MCF 10A (cell line): Measurements from ENCODE around the gene EXOC4. TPM values are rescaled to one million over a fixed set of nuclear protein-coding genes. Genes with fewer than 3 reads are reported as not detected.

ENCODE experiments used
- BruUV-seq: library from RNA; stranded (reverse); fragments of 400-500 nt; replicated peaks from 2 replicates; lab custom pipeline; 2021; lab: Mats Ljungman, UMichigan
- CTCF ChIA-PET: fragments of 300-600 bp; sonication (Branson Sonifier 250); formaldehyde crosslinking; extraction: SDS; loops from one replicate; lab custom pipeline; 2021; ENCODE audit warnings: antibody characterized with exemption, inconsistent platforms; lab: Yijun Ruan, JAX
- POLR2A ChIA-PET: fragments of 300-600, 350-650 bp; sonication (Branson Sonifier 250); formaldehyde crosslinking; extraction: SDS; loops from one replicate; lab custom pipeline; 2020; ENCODE audit warnings: antibody characterized with exemption, inconsistent platforms; lab: Yijun Ruan, JAX
- DNase-seq: peaks from one replicate; pipeline ENCODE4 v3.0.0-alpha.2; 2018; ENCODE audit not compliant: unreplicated experiment
- H3K27ac Mint-ChIP-seq: one replicate; pipeline ENCODE4 v1.8.0; 2022; ENCODE audit warnings: mild to moderate bottlenecking, low read depth, mixed read lengths; ENCODE audit not compliant: unreplicated experiment
- H3K27me3 Mint-ChIP-seq: one replicate; pipeline ENCODE4 v1.8.0; 2022; ENCODE audit warnings: mixed read lengths; ENCODE audit not compliant: insufficient read depth, unreplicated experiment
- H3K36me3 Mint-ChIP-seq: one replicate; pipeline ENCODE4 v1.8.0; 2022; ENCODE audit warnings: mild to moderate bottlenecking, moderate library complexity, mixed read lengths; ENCODE audit not compliant: insufficient read depth, unreplicated experiment
- H3K4me1 Mint-ChIP-seq: one replicate; pipeline ENCODE4 v1.8.0; 2022; ENCODE audit warnings: mixed read lengths; ENCODE audit not compliant: insufficient read depth, unreplicated experiment
- H3K4me3 Mint-ChIP-seq: one replicate; pipeline ENCODE4 v1.8.0; 2022; ENCODE audit warnings: mild to moderate bottlenecking, moderate library complexity, mixed read lengths; ENCODE audit not compliant: unreplicated experiment
- H3K9me3 Mint-ChIP-seq: one replicate; pipeline ENCODE4 v1.8.0; 2022; ENCODE audit warnings: mixed read lengths; ENCODE audit not compliant: unreplicated experiment
- intact Hi-C: fragments of 100-400 bp; cut with micrococcal nuclease; formaldehyde crosslinking; loops from 2 replicates; pipeline ENCODE4 v1.14.1; 2022
- total RNA-seq: library from RNA; stranded (reverse); gene quantifications from 2 replicates; pipeline ENCODE4 v1.2.3, GENCODE V29; 2022
- TF ChIP-seq, protein P1 (sequence below): fragments of 200-600 bp; IDR thresholded peaks from one replicate; pipeline ENCODE4 v1.8.0; 2022; ENCODE audit warnings: antibody characterized with exemption, mild to moderate bottlenecking; ENCODE audit not compliant: unreplicated experiment

Gene EXOC4
- total RNA-seq, 1 experiment from 2014 or later, result 105 TPM

DNA sequence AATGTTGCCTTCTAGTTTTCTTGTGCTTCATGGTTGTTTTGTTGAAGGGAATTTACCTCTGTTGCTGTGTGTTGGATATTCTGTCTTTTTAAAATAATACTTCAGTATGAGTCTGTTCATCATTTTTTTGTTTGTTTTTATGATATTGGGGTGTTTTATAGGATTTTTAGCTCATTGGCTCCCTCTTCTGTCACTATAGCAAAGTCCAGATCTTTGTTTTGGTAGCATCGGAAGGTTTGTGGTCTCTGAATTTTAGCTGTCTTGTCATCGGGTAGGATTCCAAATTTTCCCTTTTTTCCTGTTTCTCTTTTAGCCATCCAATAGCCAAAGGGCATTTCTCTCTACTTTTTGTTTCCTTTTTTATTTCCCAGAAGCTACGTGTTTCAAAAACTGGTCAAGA, 91.4 kb downstream of the EXOC4 start:
- H3K9me3 Mint-ChIP-seq, result peaks cover 16% of the 10 kb centered on the region
- CTCF ChIA-PET, result interaction anchor here (0.5 to 3.3 kb wide), 13 partner anchors 9 to 1023 kb away, joined by 3 to 20 read pairs (median 3); no protein-coding TSS in a partner anchor
- H3K4me1 Mint-ChIP-seq, result peaks cover 8% of the 10 kb centered on the region
- no TSS peak for BruUV-seq
- H3K4me3 Mint-ChIP-seq, result no peak overlapping the region
- TF ChIP-seq, protein P1, sequence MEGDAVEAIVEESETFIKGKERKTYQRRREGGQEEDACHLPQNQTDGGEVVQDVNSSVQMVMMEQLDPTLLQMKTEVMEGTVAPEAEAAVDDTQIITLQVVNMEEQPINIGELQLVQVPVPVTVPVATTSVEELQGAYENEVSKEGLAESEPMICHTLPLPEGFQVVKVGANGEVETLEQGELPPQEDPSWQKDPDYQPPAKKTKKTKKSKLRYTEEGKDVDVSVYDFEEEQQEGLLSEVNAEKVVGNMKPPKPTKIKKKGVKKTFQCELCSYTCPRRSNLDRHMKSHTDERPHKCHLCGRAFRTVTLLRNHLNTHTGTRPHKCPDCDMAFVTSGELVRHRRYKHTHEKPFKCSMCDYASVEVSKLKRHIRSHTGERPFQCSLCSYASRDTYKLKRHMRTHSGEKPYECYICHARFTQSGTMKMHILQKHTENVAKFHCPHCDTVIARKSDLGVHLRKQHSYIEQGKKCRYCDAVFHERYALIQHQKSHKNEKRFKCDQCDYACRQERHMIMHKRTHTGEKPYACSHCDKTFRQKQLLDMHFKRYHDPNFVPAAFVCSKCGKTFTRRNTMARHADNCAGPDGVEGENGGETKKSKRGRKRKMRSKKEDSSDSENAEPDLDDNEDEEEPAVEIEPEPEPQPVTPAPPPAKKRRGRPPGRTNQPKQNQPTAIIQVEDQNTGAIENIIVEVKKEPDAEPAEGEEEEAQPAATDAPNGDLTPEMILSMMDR, result peak; percentile 40
- H3K36me3 Mint-ChIP-seq, result peaks cover 7% of the 10 kb centered on the region
- intact Hi-C loops, result loop anchor here (5.0 kb wide), 1 partner anchor 1657 kb away; no protein-coding TSS in a partner anchor
- H3K27ac Mint-ChIP-seq, result no peak overlapping the region
- DNase-seq, result peak; percentile 6
- no peaks in the 10 kb centered on the region for H3K27me3 Mint-ChIP-seq
- POLR2A ChIA-PET, result no interaction called here

DNA sequence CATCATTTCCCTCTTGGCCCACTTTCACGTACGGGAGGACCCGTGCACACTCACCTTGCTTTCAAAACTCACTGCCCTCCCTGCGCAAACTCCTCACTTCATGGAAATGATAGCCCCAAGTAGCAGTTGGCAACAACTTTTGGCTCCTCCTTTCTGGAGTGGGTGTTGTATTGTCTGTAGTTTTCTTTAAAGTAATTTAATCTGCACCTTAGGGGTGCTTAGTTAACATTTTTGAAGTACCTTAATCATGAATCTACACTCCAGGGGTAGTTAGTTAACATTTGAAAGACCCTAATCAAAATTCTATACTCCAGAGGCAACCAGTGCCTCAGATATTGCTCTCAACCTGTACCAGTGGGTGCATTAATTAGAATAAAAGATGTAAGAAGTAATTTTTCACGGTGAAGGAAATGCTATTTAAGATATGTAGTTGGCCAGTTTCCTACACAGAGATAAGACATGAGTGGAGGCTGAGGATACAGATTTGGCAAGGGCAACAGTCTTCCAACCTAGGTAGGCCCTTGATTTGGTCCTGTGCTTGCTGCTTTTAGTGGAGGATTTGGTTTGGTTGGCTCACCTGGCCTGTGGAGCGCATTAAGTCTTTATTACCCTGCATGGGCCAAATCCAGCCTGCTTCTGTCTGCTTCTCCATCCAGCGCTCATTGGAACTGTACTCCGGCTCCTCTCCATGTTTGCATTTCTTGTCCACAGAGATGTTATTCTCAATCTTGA, 93.0 kb downstream of the EXOC4 start:
- H3K4me1 Mint-ChIP-seq, result peaks cover 8% of the 10 kb centered on the region
- H3K27me3 Mint-ChIP-seq, result no peaks in the 10 kb centered on the region
- POLR2A ChIA-PET, result no interaction called here
- intact Hi-C loops, result no loop called here
- H3K27ac Mint-ChIP-seq, result no peak overlapping the region
- peaks cover 13% of the 10 kb centered on the region for H3K9me3 Mint-ChIP-seq
- H3K36me3 Mint-ChIP-seq, result peaks cover 13% of the 10 kb centered on the region
- no peak overlapping the region for H3K4me3 Mint-ChIP-seq
- TF ChIP-seq, protein P1, result no peak
- CTCF ChIA-PET, result no interaction called here
- DNase-seq, result no peak
- BruUV-seq, result no TSS peak

DNA sequence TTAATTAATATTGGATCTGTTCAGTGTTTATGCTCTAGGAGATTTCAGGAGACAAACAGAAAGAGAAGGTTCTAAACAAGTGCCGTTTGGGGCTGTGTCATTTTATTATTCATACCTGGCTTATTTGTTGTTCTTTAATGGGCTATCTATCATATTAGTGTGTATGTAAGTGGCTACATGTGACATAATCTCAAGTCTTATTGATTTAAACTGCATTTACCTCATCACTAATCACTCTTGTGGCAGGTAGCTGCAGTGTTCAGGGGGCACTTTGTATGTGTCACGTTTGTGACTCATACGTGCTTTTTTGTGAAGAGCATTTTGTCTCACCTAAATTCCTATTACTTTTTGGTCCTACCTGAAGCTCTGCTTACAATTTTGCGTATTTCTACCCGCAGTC, 95.4 kb downstream of the EXOC4 start:
- TF ChIP-seq, protein P1, result no peak
- DNase-seq, result no peak
- no peak overlapping the region for H3K4me3 Mint-ChIP-seq
- no TSS peak for BruUV-seq
- intact Hi-C loops, result no loop called here
- H3K36me3 Mint-ChIP-seq, result peaks cover 13% of the 10 kb centered on the region
- CTCF ChIA-PET, result interaction anchor here (0.7 kb wide), 1 partner anchor 635 kb away, joined by 3 read pairs; no protein-coding TSS in a partner anchor
- no peaks in the 10 kb centered on the region for H3K27me3 Mint-ChIP-seq
- no peak overlapping the region for H3K27ac Mint-ChIP-seq
- peaks cover 14% of the 10 kb centered on the region for H3K9me3 Mint-ChIP-seq
- H3K4me1 Mint-ChIP-seq, result peaks cover 8% of the 10 kb centered on the region
- POLR2A ChIA-PET, result interaction anchor here (0.7 to 1.4 kb wide), 5 partner anchors 9 to 761 kb away, joined by 3 to 4 read pairs (median 3); no protein-coding TSS in a partner anchor

DNA sequence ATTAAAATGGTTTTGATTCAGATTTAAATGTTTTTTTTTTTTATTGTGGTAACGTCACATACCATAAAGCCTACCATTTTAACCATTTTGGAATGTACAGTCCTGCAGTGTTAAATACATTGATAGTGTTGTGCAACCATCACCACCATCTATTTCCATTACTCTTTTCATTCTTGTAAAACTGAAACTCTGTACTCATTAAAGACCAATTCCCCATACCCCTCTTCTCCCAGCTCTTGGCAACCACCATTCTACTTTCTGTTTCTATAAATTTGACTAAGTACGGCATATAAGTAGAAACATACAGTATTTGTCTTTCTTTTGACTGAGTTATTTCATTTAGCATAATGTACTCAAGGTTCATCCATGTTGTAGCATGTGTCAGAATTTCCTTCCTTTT, 96.2 kb downstream of the EXOC4 start:
- no peak overlapping the region for H3K27ac Mint-ChIP-seq
- no peak for DNase-seq
- ChIA-PET POLR2A (interaction anchor here (0.7 to 1.4 kb wide), 5 partner anchors 8 to 761 kb away, joined by 3 to 4 read pairs (median 3); no protein-coding TSS in a partner anchor), CTCF (interaction anchor here (0.6 to 0.7 kb wide), 2 partner anchors 634 to 1404 kb away, joined by 3 read pairs; no protein-coding TSS in a partner anchor)
- intact Hi-C loops, result no loop called here
- H3K4me1 Mint-ChIP-seq, result peaks cover 6% of the 10 kb centered on the region
- peaks cover 23% of the 10 kb centered on the region for H3K9me3 Mint-ChIP-seq
- no TSS peak for BruUV-seq
- H3K4me3 Mint-ChIP-seq, result no peak overlapping the region
- no peaks in the 10 kb centered on the region for H3K27me3 Mint-ChIP-seq
- peaks cover 11% of the 10 kb centered on the region for H3K36me3 Mint-ChIP-seq
- TF ChIP-seq, protein P1, result no peak
